ENCODE measurements around the gene PCCA. TPM values are rescaled to one million over a fixed set of nuclear protein-coding genes. Genes with fewer than 3 reads are reported as not detected.

Gene PCCA
- total and polyA plus RNA-seq, 2 donors (not counting 3 experiments of a cell fraction or from before 2014, with no cell fraction given): 5.7 to 20.2 TPM

DNA sequence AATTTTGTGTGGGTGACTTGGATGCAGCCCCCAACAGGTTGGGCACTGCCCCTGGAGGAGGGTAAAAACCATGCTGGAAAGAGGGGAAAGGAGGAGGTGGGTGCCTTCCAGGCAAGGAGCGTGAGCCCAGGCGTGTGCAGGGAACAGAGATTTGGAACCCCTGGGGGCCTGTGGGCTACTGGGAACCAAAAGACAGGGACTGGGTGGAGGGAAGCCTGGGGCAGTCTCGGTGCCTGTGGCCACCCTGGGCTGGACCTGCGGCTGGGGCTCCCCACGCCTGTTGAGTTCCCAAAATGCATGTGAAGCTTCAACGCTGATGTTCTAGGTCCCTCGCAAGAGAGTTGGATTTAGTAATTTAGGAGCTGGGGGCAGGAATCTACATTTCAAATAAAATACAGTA is 474.9 kb downstream of the PCCA start:
- Histone ChIP-seq H3K4me1 (ENCODE audit: control insufficient read depth, extremely low read depth, insufficient read depth, low read length) (no peaks in the 10 kb centered on the region), H3K79me2 (ENCODE audit: control insufficient read depth, insufficient read depth, low read length) (no peaks in the 10 kb centered on the region), H2AFZ (ENCODE audit: low read depth, low read length) (no peak overlapping the region), H3K27ac (ENCODE audit: insufficient read depth, low read depth, low read length) (no peak overlapping the region), H4K20me1 (replicated peaks; ENCODE audit: control insufficient read depth, extremely low read depth, insufficient read depth, low read length) (no peaks in the 10 kb centered on the region), H3K36me3 (ENCODE audit: control insufficient read depth in 2 of 2, extremely low read depth in 1 of 2, insufficient read depth in 2 of 2, low read length in 2 of 2) (no peaks in the 10 kb centered on the region), H3K9me1 (replicated peaks; ENCODE audit: control insufficient read depth, extremely low read depth, insufficient read depth, low read length) (no peaks in the 10 kb centered on the region), H3K27me3 (ENCODE audit: control insufficient read depth in 2 of 2, insufficient read depth in 2 of 2, low read length in 2 of 2) (no peaks in the 10 kb centered on the region), H3K4me2 (ENCODE audit: insufficient read depth, low read length) (no peak overlapping the region), H3K9me3 (replicated peaks; ENCODE audit: control insufficient read depth, insufficient read depth, low read length) (no peaks in the 10 kb centered on the region), H3K9ac (replicated peaks; ENCODE audit: extremely low read depth, insufficient read depth, low read length) (no peak overlapping the region), H3K4me3 (replicated peaks in 1 of 3; ENCODE audit: insufficient read depth in 1 of 3, low read depth in 1 of 3, low read length in 3 of 3) (no peak overlapping the region)
- DNase-seq (ENCODE audit: low read depth, low spot score) (no peak), FAIRE-seq (no peak)
- dilution Hi-C loops (cut with MboI; ENCODE audit: extremely low pct_ligation_motif_present, low sequenced_read_pairs) (no loop called here), intact Hi-C loops (cut with micrococcal nuclease) (no loop called here)
- ChIA-PET POLR2A (no interaction called here), CTCF (interaction anchor here (1.3 kb wide), 1 partner anchor 9 kb away, joined by 5 read pairs; no protein-coding TSS in a partner anchor)
- no peak for TF ChIP-seq POLR2AphosphoS5 (IDR thresholded peaks at IDR 0.05; ENCODE audit: insufficient read depth, low read depth, low read length)
- TF ChIP-seq JUN (IDR thresholded peaks at IDR 0.05; ENCODE audit: borderline replicate concordance, insufficient read depth, insufficient read length, low read depth): no peak
- TF ChIP-seq, protein P1, sequence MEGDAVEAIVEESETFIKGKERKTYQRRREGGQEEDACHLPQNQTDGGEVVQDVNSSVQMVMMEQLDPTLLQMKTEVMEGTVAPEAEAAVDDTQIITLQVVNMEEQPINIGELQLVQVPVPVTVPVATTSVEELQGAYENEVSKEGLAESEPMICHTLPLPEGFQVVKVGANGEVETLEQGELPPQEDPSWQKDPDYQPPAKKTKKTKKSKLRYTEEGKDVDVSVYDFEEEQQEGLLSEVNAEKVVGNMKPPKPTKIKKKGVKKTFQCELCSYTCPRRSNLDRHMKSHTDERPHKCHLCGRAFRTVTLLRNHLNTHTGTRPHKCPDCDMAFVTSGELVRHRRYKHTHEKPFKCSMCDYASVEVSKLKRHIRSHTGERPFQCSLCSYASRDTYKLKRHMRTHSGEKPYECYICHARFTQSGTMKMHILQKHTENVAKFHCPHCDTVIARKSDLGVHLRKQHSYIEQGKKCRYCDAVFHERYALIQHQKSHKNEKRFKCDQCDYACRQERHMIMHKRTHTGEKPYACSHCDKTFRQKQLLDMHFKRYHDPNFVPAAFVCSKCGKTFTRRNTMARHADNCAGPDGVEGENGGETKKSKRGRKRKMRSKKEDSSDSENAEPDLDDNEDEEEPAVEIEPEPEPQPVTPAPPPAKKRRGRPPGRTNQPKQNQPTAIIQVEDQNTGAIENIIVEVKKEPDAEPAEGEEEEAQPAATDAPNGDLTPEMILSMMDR (IDR thresholded peaks at IDR 0.05; ENCODE audit: extremely low read depth in 1 of 2, insufficient read depth in 1 of 2, low read depth in 1 of 2, low read length in 2 of 2): no peak
- TF ChIP-seq, protein P2, sequence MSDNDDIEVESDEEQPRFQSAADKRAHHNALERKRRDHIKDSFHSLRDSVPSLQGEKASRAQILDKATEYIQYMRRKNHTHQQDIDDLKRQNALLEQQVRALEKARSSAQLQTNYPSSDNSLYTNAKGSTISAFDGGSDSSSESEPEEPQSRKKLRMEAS (IDR thresholded peaks at IDR 0.05; ENCODE audit: insufficient read depth, insufficient read length): no peak
- no peak for TF ChIP-seq MYC (IDR thresholded peaks at IDR 0.05; ENCODE audit: low read depth, low read length)
- TF ChIP-seq EZH2 (IDR thresholded peaks at IDR 0.05; ENCODE audit: borderline replicate concordance, low read depth, low read length, severe bottlenecking): no peak
- no peak for TF ChIP-seq FOS (IDR thresholded peaks at IDR 0.05; ENCODE audit: borderline replicate concordance, insufficient read depth, low read length)
- TF ChIP-seq POLR2A (IDR thresholded peaks at IDR 0.05; ENCODE audit: low read depth, low read length): no peak
- no peak for TF ChIP-seq GATA2 (IDR thresholded peaks at IDR 0.05; ENCODE audit: insufficient read depth, insufficient read length, low read depth, low read length)
- no TSS peak for BruUV-seq (replicated peaks)
